Natural killer cell (primary cell): Measurements from ENCODE around the gene UNC13C. TPM values are rescaled to one million over a fixed set of nuclear protein-coding genes. Genes with fewer than 3 reads are reported as not detected.

Source experiments
- ATAC-seq, 3 donors: fragments of 150-1000 bp in 2 of 3; fragments of 200-7000 bp in 1 of 3; cut with Tn5 transposase; 1 replicate in 1 of 3; 2 replicates in 2 of 3; pipeline ENCODE4 v1.10.0; 2021; ENCODE audit warnings: mild to moderate bottlenecking in 2 of 3, moderate library complexity in 2 of 3
- DNase-seq, 2 donors: peaks; one replicate each; pipeline versions ENCODE4 v3.0.0 to v3.0.0-alpha.2; 2013 to 2021; ENCODE audit warnings: mixed read lengths in 1 of 2
- H3K27ac ChIP-seq: one replicate; pipeline ENCODE4 v1.5.1; 2013; ENCODE audit warnings: mild to moderate bottlenecking, low read length
- H3K27me3 ChIP-seq: one replicate; pipeline ENCODE4 v1.6.1; 2013; ENCODE audit warnings: low read length; ENCODE audit not compliant: control insufficient read depth, insufficient read depth
- H3K36me3 ChIP-seq: one replicate; pipeline ENCODE4 v1.6.1; 2013; ENCODE audit warnings: low read length; ENCODE audit not compliant: control insufficient read depth, insufficient read depth
- H3K4me1 ChIP-seq: one replicate; pipeline ENCODE4 v1.6.1; 2013; ENCODE audit warnings: low read length; ENCODE audit not compliant: control insufficient read depth, insufficient read depth
- H3K4me3 ChIP-seq: one replicate; pipeline ENCODE4 v1.5.1; 2013; ENCODE audit warnings: low read length
- H3K9me3 ChIP-seq: one replicate; pipeline ENCODE4 v1.6.1; 2013; ENCODE audit warnings: low read length; ENCODE audit not compliant: control insufficient read depth, insufficient read depth
- H3K27ac Mint-ChIP-seq, 2 donors: one replicate each; pipeline ENCODE4 v1.8.0; 2022; ENCODE audit warnings: mild to moderate bottlenecking in 2 of 2, mixed read lengths in 2 of 2, moderate library complexity in 1 of 2
- H3K27me3 Mint-ChIP-seq, 2 donors: one replicate each; pipeline ENCODE4 v1.8.0; 2022; ENCODE audit warnings: low read depth in 2 of 2, mixed read lengths in 2 of 2
- H3K36me3 Mint-ChIP-seq: one replicate; pipeline ENCODE4 v1.8.0; 2022; ENCODE audit warnings: mixed read lengths
- H3K4me1 Mint-ChIP-seq, 2 donors: one replicate each; pipeline ENCODE4 v1.8.0; 2022; ENCODE audit warnings: mixed read lengths in 2 of 2
- H3K4me3 Mint-ChIP-seq: one replicate; pipeline ENCODE4 v1.8.0; 2022; ENCODE audit warnings: mild to moderate bottlenecking, moderate library complexity, mixed read lengths
- H3K9me3 Mint-ChIP-seq, 2 donors: one replicate each; pipeline ENCODE4 v1.8.0; 2022; ENCODE audit warnings: mixed read lengths in 2 of 2
- CTCF ChIP-seq: fragments of 200-600 bp; IDR thresholded peaks from one replicate; pipeline ENCODE4 v1.8.0; 2022; ENCODE audit warnings: antibody characterized with exemption
- whole genome bisulfite sequencing: methylation state at CpG from one replicate; pipeline ENCODE4 v1.1.7; 2013; ENCODE audit warnings: missing lambda C conversion rate; ENCODE audit not compliant: insufficient coverage; 5-methylcytosine and 5-hydroxymethylcytosine counted together
- intact Hi-C: fragments of 100-400 bp; cut with micrococcal nuclease; formaldehyde crosslinking; loops from one replicate; pipeline ENCODE4 v1.14.2; 2022
- total RNA-seq, 4 donors: library from RNA; stranded (reverse); fragments of 120-200 nt in 1 of 4; gene quantifications; one replicate each; pipeline versions ENCODE4 v1.2.3 to v1.2.4, GENCODE V29; 2013 to 2022

UNC13C gene
- total RNA-seq, 3 donors from 2014 or later (not counting 1 experiment from before 2014, with no cell fraction given): not detected

GRCh38 chr15:54576298-54576935, 598.2 kb downstream of the UNC13C start:
- 86% methylated on average over 4 of the region's 4 CpGs for WGBS
- TF ChIP-seq CTCF: no peak

GRCh38 chr15:54577476-54578250, 599.4 kb downstream of the UNC13C start:
- H3K36me3 Mint-ChIP-seq: no peaks in the 10 kb centered on the region
- no peak overlapping the region for H3K27ac Mint-ChIP-seq
- Histone ChIP-seq H3K4me1 (no peaks in the 10 kb centered on the region), H3K4me3 (no peak overlapping the region), H3K27ac (no peak overlapping the region), H3K9me3 (no peaks in the 10 kb centered on the region), H3K27me3 (no peaks in the 10 kb centered on the region), H3K36me3 (no peaks in the 10 kb centered on the region)
- ATAC-seq: no peak
- no peak overlapping the region for H3K4me3 Mint-ChIP-seq
- 83% methylated on average over 4 of the region's 4 CpGs for WGBS
- no peak for TF ChIP-seq CTCF
- H3K27me3 Mint-ChIP-seq: no peaks in the 10 kb centered on the region
- no peaks in the 10 kb centered on the region for H3K4me1 Mint-ChIP-seq
- intact Hi-C loops: no loop called here
- DNase-seq: no peak
- H3K9me3 Mint-ChIP-seq: peaks cover 6 to 7% of the 10 kb centered on the region in 2 donors

More at GRCh38 chr15:54576298-54576935, 598.2 kb downstream of the UNC13C start:
- peaks cover 5 to 6% of the 10 kb centered on the region in 2 donors for H3K9me3 Mint-ChIP-seq
- H3K27ac ChIP-seq: no peak overlapping the region
- DNase-seq (no peak), ATAC-seq (no peak)
- intact Hi-C loops: no loop called here
- no peaks in the 10 kb centered on the region for H3K9me3 ChIP-seq
- no peaks in the 10 kb centered on the region for H3K27me3 Mint-ChIP-seq
- no peak overlapping the region for H3K27ac Mint-ChIP-seq
- no peaks in the 10 kb centered on the region for H3K36me3 ChIP-seq
- no peaks in the 10 kb centered on the region for H3K36me3 Mint-ChIP-seq
- no peaks in the 10 kb centered on the region for H3K4me1 ChIP-seq
- no peak overlapping the region for H3K4me3 ChIP-seq
- H3K4me1 Mint-ChIP-seq: no peaks in the 10 kb centered on the region
- H3K4me3 Mint-ChIP-seq: no peak overlapping the region
- no peaks in the 10 kb centered on the region for H3K27me3 ChIP-seq

GRCh38 chr15:54579855-54580254, 601.6 kb downstream of the UNC13C start:
- Histone ChIP-seq H3K27ac (no peak overlapping the region), H3K36me3 (no peaks in the 10 kb centered on the region), H3K4me3 (no peak overlapping the region), H3K4me1 (no peaks in the 10 kb centered on the region), H3K27me3 (no peaks in the 10 kb centered on the region), H3K9me3 (no peaks in the 10 kb centered on the region)
- ATAC-seq (no peak), DNase-seq (no peak)
- H3K9me3 Mint-ChIP-seq: peaks cover 6 to 7% of the 10 kb centered on the region in 2 donors
- no peak overlapping the region for H3K4me3 Mint-ChIP-seq
- H3K27ac Mint-ChIP-seq: no peak overlapping the region
- H3K36me3 Mint-ChIP-seq: no peaks in the 10 kb centered on the region
- intact Hi-C loops: no loop called here
- TF ChIP-seq CTCF: no peak
- no peaks in the 10 kb centered on the region for H3K4me1 Mint-ChIP-seq
- 92% methylated on average over 6 of the region's 6 CpGs for WGBS
- H3K27me3 Mint-ChIP-seq: no peaks in the 10 kb centered on the region
